HPDE6-E6E7 (cell line): ENCODE results near the gene MAP1B.

Source experiments
- DNase-seq: peaks from one replicate; pipeline ENCODE4 v3.0.0; 2011; ENCODE audit warnings: missing footprints; ENCODE audit errors: extremely low spot score

Gene MAP1B

DNA sequence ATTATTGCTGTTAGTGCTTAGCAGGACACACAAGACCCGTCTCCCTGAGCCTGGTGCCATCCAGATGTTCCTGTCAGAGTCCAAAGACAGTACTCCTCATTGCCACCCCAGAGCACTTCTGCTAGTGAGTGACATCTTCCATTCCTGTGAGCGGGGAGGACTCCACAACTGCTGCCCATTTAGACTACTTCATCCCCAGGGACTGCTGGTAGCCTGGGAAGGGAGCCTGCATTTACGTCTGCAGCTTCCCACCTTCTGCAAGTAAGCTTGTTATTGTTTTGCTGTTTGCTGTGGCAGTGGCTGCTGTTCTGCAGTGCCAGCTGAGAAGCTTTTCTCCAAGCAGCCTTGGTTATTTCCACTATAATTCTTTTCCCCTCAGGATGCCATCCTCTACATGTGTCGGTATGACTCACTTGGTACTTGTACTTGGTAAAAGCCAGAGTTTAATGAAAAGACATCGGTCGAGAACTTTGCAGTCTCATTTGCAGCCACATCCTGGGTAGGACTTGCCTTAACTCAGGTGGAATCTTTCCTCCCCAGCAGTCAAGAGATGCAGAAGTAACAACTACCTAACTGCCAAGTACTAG lies 10.6 kb upstream of the MAP1B start:
- DNase-seq, result no peak

- no peak for DNase-seq
Measured at GRCh38 chr5:72101828-72102227, 5.4 kb upstream of the MAP1B start.

DNA sequence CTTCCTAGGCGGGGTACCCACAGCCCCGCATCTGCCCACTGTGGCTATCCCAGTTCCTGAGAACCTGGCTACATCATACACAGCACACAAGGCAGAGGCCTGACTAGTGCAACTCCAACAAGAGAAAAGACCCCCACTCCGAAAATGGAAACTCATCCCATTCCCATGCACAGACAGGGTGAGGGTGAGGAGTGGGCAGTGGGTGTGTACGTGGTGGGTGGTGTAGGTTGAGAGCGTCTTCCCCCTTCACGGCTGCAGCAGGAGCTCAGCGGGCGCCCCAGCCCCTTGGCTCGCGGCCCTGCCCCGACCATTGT lies 501 bp upstream of the MAP1B start:
- DNase-seq, result no peak

GRCh38 chr5:72107901-72108201 lies 576 bp downstream of the MAP1B start:
- no peak for DNase-seq

DNA sequence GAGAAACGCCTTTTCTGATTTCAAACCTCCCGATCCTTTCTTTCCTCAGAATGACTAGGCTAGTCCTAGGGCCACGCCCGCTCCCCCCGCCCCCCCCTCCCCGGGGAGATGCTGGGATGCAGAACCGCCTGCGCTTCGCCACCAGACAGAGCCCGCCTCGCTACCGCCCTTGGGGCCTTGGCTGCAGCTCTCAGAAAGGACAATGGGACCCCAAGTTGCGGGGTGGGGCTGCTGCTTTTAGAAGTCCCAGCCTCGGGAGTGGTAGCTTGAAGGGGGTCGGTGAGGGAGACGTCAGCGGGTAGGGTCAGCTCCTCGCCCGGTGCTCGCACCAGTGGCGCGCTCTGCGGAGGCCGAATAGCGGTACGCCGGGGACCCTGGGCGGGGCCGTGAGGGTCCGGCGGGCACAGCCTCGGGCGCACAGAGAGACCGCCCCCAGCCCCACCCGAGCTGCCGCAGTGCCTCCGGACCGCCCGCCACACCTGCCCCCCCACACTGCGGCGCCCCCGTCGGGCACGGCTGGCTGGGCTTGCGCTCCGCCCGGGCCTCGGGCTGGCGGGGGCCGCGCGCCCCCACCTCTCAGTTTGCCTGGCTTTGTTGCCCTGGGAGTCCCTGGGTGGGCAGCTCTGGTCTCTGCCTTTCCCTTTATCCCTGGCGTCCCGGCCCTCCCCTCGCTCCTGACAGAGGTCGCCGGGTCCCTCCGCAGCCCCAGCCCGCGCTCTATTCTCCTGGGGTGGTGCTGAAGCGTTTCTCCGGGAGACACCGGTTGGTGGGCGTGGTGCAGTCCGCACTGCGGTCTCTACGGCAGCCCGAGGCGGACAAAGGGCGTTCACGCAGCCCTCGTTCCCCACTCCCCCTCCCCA lies 1.2 kb downstream of the MAP1B start:
- DNase-seq, result no peak

GRCh38 chr5:72109062-72109411 lies 1.8 kb downstream of the MAP1B start:
- DNase-seq, result no peak

DNA sequence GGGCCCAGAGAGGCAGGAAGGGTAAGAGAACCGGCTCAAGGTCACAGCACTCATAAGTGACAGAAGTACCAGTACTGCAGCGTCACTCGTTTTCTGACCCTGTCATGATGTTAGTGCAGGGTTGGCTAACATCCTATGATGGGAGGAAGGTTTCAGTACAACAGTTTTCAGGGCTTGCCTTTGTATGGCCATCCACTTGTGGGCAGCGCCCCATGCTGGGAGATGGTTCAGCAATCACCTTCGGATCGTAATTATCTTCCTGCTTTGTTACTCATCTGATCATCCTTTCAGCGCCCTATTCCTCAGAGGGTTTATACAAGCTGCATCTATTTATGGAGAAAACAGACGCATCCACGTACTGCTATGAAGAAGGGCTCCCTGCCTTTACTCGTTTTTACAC lies 2.4 kb downstream of the MAP1B start:
- DNase-seq, result no peak

DNA sequence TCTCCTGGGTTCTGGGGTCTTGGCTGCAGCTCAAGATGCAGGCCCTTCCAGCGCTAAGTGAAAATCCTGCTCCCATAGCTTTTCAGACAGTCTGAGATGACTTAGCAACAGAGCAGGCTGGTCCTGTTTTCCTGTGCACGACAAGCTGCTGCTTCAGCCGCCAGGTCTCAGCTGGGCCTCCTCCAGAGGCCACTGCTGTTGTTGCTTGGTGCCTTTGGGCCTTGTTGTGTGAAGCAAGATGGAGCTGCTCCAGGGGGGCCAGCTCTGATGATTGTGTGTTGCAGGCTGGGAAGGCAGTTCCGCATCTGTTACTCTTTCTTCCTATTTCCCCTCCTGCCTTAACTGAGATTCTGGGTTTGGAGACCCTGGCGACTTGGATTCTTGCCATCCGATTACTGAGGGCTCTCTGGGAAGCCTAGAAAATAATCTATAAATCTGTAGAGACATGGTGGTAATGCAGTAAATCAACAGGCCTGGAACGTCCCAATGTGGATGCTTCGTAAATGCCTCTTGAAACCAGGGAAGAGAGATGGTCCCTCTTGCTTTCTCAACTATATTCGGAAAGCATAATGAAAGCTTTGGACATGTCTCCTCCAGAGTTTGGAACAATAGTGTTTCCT lies 3.2 kb downstream of the MAP1B start:
- no peak for DNase-seq

DNA sequence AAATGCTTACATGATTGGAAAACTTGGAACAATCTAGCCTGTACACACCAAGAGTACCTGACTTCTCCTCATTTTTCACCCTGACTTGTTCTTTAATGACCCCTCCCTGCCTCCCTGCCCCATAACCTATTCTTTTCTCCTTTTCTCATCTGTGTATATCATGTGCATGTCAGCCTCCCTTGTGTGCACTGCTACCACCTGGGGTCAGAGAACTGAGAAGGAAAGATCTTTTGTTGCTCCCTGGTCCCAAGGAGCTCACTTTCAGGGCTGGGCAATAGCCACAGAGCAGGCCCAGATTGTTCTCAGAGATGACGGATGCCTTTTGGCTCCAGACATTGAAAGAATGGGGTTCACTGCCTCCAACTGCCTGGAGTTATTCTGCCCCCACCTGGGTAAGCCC lies 5.1 kb downstream of the MAP1B start:
- no peak for DNase-seq

GRCh38 chr5:72114629-72115028 lies 7.4 kb downstream of the MAP1B start:
- no peak for DNase-seq

DNA sequence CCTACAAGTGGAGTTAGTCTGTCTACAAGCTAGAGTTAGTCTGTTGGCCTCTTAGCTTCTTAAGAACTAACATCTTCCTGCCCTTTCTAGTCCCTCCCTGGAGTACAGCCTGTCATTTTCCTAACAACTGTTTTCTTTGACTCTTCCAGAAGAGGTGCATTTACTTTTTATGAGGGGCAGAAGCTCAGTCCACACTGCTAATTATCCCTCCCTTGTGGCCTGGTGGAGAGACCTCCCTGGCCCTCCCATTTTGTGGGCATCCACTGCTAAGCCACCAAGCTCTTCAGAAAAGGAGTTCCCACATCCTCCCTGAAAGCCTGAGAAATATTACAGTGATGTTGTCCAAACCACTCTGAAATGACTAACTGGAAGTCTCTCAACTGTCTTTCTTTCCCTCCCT lies 8.0 kb downstream of the MAP1B start:
- no peak for DNase-seq

GRCh38 chr5:72117307-72117706 lies 10.0 kb downstream of the MAP1B start:
- DNase-seq, result no peak

- DNase-seq, result no peak
Measured at GRCh38 chr5:72121052-72121779, 13.9 kb downstream of the MAP1B start.

- DNase-seq, result no peak
Measured at GRCh38 chr5:72121780-72122445, 14.6 kb downstream of the MAP1B start.

DNA sequence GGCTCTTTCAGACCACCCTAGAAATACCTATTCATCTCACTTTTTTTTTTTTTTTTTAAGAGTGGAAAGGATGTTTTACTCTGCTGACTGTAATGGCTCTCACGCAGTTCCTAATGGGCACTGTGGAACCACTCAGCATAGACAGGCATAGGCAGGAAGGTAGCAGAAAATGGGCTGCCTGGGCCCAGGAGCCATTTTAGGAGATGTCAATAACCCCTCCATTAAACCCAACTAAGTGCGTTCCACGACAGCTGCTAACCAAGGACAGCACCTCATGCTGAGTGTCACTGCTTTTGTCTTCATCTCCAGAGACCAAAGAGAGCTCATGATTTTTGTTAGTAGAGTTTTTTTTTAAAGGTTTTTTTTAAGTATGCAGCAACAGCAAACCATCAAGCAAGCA lies 15.3 kb downstream of the MAP1B start:
- DNase-seq, result no peak

GRCh38 chr5:72123764-72124376 lies 16.6 kb downstream of the MAP1B start:
- DNase-seq, result no peak

- DNase-seq, result no peak
Measured at GRCh38 chr5:72125271-72125940, 18.1 kb downstream of the MAP1B start.

DNA sequence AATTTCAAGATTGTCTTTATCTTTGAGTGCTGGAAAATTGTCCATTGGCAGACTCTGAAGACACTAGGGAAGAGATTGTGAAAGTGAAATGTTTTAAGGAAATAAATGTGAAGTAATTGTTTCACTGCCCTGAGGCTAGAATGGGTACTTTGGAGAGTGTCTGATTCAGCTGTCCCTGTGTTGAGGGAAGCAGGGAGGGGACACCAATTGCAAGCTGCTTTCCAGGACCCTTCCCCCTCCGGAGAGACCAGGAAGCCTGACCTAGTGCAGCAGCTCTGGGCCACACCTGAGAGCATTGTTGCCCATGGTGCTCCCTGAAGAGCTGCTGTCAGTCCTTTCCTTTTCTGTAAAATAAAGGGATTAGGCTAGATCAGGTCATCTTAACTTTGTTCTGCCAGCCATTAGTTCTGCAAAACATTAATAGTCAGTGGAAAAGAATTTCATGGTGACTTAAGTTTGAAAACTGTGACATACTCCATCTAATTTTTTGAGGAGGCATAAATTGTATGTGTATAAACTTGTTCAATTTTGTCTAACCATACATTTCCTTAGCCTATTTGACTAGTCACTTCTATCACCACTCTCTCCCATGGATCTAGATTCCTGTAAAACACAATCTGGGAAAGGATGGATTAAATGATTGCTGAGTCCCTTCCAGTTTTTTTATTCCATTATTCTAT lies 18.8 kb downstream of the MAP1B start:
- no peak for DNase-seq

DNA sequence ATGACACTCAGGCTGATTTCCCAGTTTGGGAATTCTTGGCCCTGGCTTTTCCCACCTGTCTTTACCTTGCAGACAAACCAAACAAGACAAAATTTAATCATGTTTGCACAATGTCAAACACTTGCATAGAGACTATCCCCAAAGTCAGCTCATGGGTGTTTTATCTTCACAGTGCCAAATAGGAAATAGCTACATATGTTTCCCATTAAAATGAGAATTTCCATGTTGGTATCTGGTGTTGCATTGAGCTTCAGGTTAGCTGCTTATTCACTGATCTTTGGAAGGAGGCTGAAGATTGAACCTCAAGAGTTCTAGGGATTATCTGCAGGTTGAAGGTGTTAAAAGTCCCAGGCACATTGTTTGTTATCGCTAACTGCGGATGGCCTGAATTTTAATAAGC lies 19.5 kb downstream of the MAP1B start:
- DNase-seq, result no peak

DNA sequence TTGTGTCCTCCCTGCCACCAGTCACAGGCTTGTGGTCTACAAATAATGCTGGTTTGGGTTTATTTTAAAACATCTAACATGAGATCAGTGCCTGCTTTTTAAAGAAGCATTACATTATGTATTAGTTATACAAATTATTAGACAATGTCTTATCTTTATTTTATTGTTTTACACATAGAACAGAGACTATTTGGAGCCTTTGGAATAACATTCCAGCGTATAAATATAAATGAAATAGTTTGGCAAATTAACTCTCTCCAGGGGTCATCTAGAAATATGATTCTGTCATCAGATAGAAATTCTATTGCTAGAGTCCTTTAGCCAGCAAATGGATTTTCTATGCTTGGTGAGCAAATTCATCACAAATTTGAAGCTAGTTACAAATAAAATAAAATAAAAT lies 22.4 kb downstream of the MAP1B start:
- DNase-seq, result no peak

- DNase-seq, result no peak
Measured at GRCh38 chr5:72130351-72130761, 23.1 kb downstream of the MAP1B start.
